ENCODE data around the gene FANCE.

- TF ChIP-seq CTCF (conservative IDR thresholded peaks at IDR 0.05; ENCODE audit: low read depth, low read length), result no peak
- no peak for TF ChIP-seq EZH2 (IDR thresholded peaks at IDR 0.05; ENCODE audit: borderline replicate concordance, low read depth, low read length, poor library complexity, severe bottlenecking)
Observed at GRCh38 chr6:35409245-35409644, 42.9 kb upstream of the FANCE start.

Data from A673 (cell line).